Measurements from ENCODE around the gene GNAQ. TPM values are rescaled to one million over a fixed set of nuclear protein-coding genes. Genes with fewer than 3 reads are reported as not detected.

The GNAQ gene
- total and polyA plus RNA-seq, 4 donors, result 6.8 to 19.6 (median 12.6) TPM

- WGBS, result 90% methylated on average over 7 of the region's 7 CpGs
- Histone ChIP-seq H3K9me3 (ENCODE audit: control insufficient read depth in 4 of 4, low read length in 3 of 4) (no peaks in the 10 kb centered on the region), H3K4me3 (ENCODE audit: low read depth in 1 of 3, low read length in 3 of 3) (no peak overlapping the region), H3K27ac (ENCODE audit: low read depth in 1 of 2, low read length in 2 of 2) (no peak overlapping the region), H3K9ac (ENCODE audit: low read depth in 1 of 2, low read length in 2 of 2) (no peak overlapping the region), H3K36me3 (ENCODE audit: control insufficient read depth in 4 of 4, insufficient read depth in 3 of 4, low read depth in 1 of 4, low read length in 3 of 4) (peaks cover 0 to 3% (median 0%) of the 10 kb centered on the region in 4 donors), H3K4me1 (ENCODE audit: control insufficient read depth in 4 of 4, insufficient read depth in 4 of 4, low read length in 3 of 4) (peaks cover 6 to 41% (median 21%) of the 10 kb centered on the region in 4 donors), H3K27me3 (ENCODE audit: control insufficient read depth in 4 of 4, insufficient read depth in 4 of 4, low read length in 3 of 4) (no peaks in the 10 kb centered on the region)
- TF ChIP-seq SP1 (IDR thresholded peaks at IDR 0.05), result no peak
- TF ChIP-seq, protein P1, sequence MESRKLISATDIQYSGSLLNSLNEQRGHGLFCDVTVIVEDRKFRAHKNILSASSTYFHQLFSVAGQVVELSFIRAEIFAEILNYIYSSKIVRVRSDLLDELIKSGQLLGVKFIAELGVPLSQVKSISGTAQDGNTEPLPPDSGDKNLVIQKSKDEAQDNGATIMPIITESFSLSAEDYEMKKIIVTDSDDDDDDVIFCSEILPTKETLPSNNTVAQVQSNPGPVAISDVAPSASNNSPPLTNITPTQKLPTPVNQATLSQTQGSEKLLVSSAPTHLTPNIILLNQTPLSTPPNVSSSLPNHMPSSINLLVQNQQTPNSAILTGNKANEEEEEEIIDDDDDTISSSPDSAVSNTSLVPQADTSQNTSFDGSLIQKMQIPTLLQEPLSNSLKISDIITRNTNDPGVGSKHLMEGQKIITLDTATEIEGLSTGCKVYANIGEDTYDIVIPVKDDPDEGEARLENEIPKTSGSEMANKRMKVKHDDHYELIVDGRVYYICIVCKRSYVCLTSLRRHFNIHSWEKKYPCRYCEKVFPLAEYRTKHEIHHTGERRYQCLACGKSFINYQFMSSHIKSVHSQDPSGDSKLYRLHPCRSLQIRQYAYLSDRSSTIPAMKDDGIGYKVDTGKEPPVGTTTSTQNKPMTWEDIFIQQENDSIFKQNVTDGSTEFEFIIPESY (IDR thresholded peaks at IDR 0.05), result no peak
- no peak for TF ChIP-seq RXRA (IDR thresholded peaks at IDR 0.05)
- no peak for TF ChIP-seq EGR1 (IDR thresholded peaks at IDR 0.05; ENCODE audit: low read depth in 2 of 2)
- TF ChIP-seq RAD21 (IDR thresholded peaks at IDR 0.05), result no peak
- TF ChIP-seq, protein P2, sequence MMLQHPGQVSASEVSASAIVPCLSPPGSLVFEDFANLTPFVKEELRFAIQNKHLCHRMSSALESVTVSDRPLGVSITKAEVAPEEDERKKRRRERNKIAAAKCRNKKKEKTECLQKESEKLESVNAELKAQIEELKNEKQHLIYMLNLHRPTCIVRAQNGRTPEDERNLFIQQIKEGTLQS (IDR thresholded peaks at IDR 0.05), result no peak
- no peak for TF ChIP-seq JUND (IDR thresholded peaks at IDR 0.05)
- TF ChIP-seq FOXA2 (IDR thresholded peaks at IDR 0.05), result no peak
- no peak for TF ChIP-seq FOXA1 (IDR thresholded peaks at IDR 0.05)
- no peak for TF ChIP-seq GABPA (IDR thresholded peaks at IDR 0.05 in 1 of 2, conservative IDR thresholded peaks at IDR 0.05 in 1 of 2)
- TF ChIP-seq HNF4G (IDR thresholded peaks at IDR 0.05), result no peak
- DNase-seq (ENCODE audit: low spot score), result no peak
These were observed 48.9 kb downstream of the GNAQ start for GRCh38 chr9:77982581-77983319.

DNA sequence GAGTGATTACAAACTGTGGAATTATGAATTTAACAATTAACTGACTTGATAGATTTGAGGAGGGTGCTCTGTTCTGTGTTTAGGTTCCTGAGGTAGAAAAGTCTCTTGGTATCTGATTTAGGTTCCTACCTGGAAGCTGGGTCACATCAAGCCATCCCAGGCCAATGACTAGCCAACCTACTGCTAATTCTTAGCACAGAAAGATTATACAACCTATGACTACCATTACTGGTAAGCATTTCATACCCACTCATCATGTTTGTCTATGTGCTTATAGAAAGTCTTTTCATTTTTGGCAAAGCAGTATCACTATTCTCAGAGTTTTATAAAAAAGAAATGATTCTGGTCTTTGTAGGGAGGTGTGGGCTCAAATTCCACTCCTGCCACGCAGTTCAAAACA, 49.7 kb downstream of the GNAQ start:
- no peak for DNase-seq (ENCODE audit: low spot score)
- TF ChIP-seq JUND (IDR thresholded peaks at IDR 0.05) (no peak), EGR1 (IDR thresholded peaks at IDR 0.05; ENCODE audit: low read depth in 2 of 2) (no peak), HNF4A (conservative IDR thresholded peaks at IDR 0.05) (no peak), SP1 (IDR thresholded peaks at IDR 0.05) (no peak), MAX (IDR thresholded peaks at IDR 0.05) (no peak), FOXA1 (IDR thresholded peaks at IDR 0.05) (no peak), TAF1 (conservative IDR thresholded peaks at IDR 0.05) (no peak), GABPA (IDR thresholded peaks at IDR 0.05 in 1 of 2, conservative IDR thresholded peaks at IDR 0.05 in 1 of 2) (no peak), RAD21 (IDR thresholded peaks at IDR 0.05) (no peak), YY1 (IDR thresholded peaks at IDR 0.05) (no peak), NR2F2 (IDR thresholded peaks at IDR 0.05) (no peak), HNF4G (IDR thresholded peaks at IDR 0.05) (no peak)
- TF ChIP-seq, protein P2 (IDR thresholded peaks at IDR 0.05), result no peak
- TF ChIP-seq, protein P1 (IDR thresholded peaks at IDR 0.05), result no peak
- H3K27ac ChIP-seq (ENCODE audit: low read depth in 1 of 2, low read length in 2 of 2), result no peak overlapping the region
- H3K9me3 ChIP-seq (ENCODE audit: control insufficient read depth in 4 of 4, low read length in 3 of 4), result no peaks in the 10 kb centered on the region
- peaks cover 0 to 3% (median 0%) of the 10 kb centered on the region in 4 donors for H3K36me3 ChIP-seq (ENCODE audit: control insufficient read depth in 4 of 4, insufficient read depth in 3 of 4, low read depth in 1 of 4, low read length in 3 of 4)
- 86% methylated on average over 1 of the region's 1 CpG for WGBS
- no peaks in the 10 kb centered on the region for H3K27me3 ChIP-seq (ENCODE audit: control insufficient read depth in 4 of 4, insufficient read depth in 4 of 4, low read length in 3 of 4)
- no peak overlapping the region for H3K9ac ChIP-seq (ENCODE audit: low read depth in 1 of 2, low read length in 2 of 2)
- H3K4me1 ChIP-seq (ENCODE audit: control insufficient read depth in 4 of 4, insufficient read depth in 4 of 4, low read length in 3 of 4), result peaks cover 8 to 41% (median 24%) of the 10 kb centered on the region in 4 donors
- no peak overlapping the region for H3K4me3 ChIP-seq (ENCODE audit: low read depth in 1 of 3, low read length in 3 of 3)
